Sciatic nerve (tissue), 2 donors: ENCODE measurements around the gene API5. TPM values are rescaled to one million over a fixed set of nuclear protein-coding genes. Genes with fewer than 3 reads are reported as not detected.

Experiments
- ATAC-seq: fragments of 200-7000 bp; cut with Tn5 transposase; one replicate; pipeline ENCODE4 v1.9.1; 2020; ENCODE audit warnings: mild to moderate bottlenecking, moderate library complexity
- DNase-seq: peaks from one replicate; pipeline ENCODE4 v3.0.0-alpha.2; 2020; ENCODE audit warnings: low spot score
- intact Hi-C: fragments of 100-400 bp; cut with DNase I; formaldehyde crosslinking; loops from one replicate; pipeline ENCODE4 v1.14.2; 2022
- total RNA-seq: library from RNA; stranded (reverse); fragmentation: NEBNext Ultra II Directional; extraction: Animal tissue kit (Norgen Biotek cat#: 25700); gene quantifications from one replicate; pipeline ENCODE4 v1.2.1, GENCODE V29; 2021
- donor health status: DM: no; HTN: no; CAD: no.
- donor health status: DM: no; HTN: no; CAD: no.

Gene API5
- total RNA-seq, 1 donor from 2014 or later: 80.1 TPM

GRCh38 chr11:43358279-43358800 is 46.5 kb downstream of the API5 start:
- intact Hi-C loops: no loop called here
- peak; percentile 49 for ATAC-seq
- DNase-seq: no peak

DNA sequence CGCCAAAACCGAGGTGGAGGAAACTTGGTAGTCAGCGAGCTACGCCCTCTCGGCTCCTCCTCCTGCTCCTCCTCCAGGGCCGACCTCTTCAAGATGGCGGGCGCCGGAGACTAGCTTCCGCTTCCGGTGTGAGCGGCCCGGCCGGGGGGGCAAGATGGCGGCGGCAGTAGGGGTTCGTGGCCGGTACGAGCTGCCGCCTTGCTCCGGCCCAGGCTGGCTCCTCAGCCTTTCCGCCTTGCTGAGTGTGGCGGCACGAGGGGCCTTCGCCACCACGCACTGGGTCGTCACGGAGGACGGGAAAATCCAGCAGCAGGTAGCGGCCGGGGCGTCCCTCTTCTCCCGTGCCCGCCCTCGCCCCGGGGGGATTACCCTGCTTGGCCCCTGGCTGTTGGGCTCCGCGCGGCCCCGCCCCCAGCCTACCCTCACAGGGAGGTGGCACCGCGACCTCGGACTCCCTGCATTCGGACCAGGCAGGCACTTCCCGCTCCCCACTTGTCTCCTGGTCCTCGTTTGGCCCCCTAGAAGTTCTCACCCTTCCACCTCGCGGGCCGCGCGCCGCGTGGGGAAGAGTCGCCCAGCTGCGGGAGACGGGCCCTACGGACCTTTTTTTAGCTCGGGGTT is 47.1 kb downstream of the API5 start, which contains the start of gene TTC17:
TTC17 (plus strand) TSS at position 120 of the 621 bp plus-strand sequence; CDS start at position 155, 35 bp downstream.
- intact Hi-C loops: no loop called here

DNA sequence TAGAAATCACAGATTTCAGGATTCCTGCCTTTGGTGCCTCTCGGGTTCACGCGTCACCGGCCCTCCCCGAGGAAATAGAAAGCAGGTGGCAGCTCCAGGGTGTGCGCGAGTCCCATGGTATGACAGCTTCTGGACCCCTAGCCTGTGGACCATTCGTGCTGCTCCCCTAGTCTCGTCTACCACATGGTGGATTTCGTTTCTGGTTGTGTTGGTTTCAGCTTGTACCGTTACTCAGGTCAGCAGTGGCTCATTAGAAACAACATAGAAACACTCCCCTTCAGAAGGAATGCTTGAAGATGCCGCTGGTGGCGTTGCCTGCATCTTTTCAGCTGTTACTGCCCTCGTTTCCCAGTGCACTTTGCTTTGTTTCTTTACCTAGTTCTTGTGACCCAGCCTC is 47.6 kb downstream of the API5 start:
- intact Hi-C loops: no loop called here
- ATAC-seq: peak; percentile 31

More for the DNA sequence above, 47.1 kb downstream of the API5 start, which contains the start of gene TTC17:
- DNase-seq (peak; percentile 96), ATAC-seq (peak; percentile 100)

GRCh38 chr11:43360361-43361032 is 48.7 kb downstream of the API5 start:
- DNase-seq (no peak), ATAC-seq (no peak)
- intact Hi-C loops: no loop called here

More for the DNA sequence above, 47.6 kb downstream of the API5 start:
- no peak for DNase-seq

DNA sequence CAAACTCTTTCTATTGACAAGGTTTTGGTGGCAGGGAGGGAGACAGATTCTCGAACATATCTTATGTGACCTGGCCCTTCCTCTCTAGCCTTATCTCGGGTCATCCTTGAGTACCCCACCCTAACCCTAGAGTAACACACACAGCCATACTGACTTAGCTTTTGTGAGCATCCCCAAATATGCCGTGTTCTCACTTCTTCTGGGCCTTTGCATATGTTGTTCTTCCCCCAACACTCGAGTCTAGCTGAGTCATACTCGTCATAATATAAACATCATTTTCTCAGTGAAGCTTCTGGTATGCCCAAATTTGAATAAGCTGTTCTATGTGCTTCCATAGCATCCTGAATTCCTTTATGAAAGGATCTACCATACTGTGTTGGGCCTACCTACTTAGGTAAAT is 54.9 kb downstream of the API5 start:
- DNase-seq (no peak), ATAC-seq (no peak)
- intact Hi-C loops: no loop called here

- intact Hi-C loops: no loop called here
- ATAC-seq (no peak), DNase-seq (no peak)
Measured at GRCh38 chr11:43367382-43368178, 55.8 kb downstream of the API5 start.

DNA sequence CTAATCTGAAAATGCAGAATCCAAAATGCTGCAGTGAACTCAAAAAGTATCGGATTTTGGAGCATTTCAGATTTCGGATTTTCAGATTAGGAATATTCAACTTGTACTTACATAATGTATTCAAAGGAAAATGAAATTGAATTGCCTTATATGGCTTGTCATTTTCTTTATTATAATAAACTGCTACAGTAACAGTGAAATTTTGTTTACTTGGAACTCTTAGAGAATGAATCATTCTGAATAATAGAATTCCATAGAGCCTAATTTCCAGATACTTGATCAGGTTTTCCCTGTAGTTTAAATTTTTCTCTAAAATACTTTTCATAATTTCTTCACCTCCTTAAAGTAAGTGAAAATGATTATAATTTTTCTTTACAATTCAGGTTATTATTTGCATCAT is 64.3 kb downstream of the API5 start:
- no peak for DNase-seq
- no peak for ATAC-seq
- intact Hi-C loops: no loop called here

- no peak for ATAC-seq
- no peak for DNase-seq
- intact Hi-C loops: no loop called here
Measured at GRCh38 chr11:43376594-43376993, 64.8 kb downstream of the API5 start.

DNA sequence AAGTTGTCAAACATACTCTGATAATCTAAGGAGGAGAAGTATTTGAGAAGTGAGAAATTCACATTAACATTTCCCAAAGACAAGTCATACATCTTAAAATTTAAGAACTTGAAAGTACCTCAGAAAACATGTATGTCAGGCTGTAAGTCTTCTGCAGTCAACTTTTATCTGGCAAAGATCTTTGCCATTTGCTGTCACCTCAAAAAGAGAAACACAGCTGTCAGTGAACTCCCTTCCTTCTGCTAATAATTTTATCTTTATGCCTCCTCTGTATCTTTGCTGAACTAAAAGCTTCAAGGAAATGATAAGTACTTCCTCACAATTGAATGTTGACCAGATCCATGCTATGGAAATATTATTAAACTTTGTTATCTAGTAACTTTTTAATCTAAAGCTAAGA is 65.6 kb downstream of the API5 start:
- intact Hi-C loops: no loop called here
- DNase-seq: no peak
- ATAC-seq: no peak

- DNase-seq: no peak
- ATAC-seq: no peak
- intact Hi-C loops: no loop called here
Measured at GRCh38 chr11:43378897-43379296, 67.1 kb downstream of the API5 start.

DNA sequence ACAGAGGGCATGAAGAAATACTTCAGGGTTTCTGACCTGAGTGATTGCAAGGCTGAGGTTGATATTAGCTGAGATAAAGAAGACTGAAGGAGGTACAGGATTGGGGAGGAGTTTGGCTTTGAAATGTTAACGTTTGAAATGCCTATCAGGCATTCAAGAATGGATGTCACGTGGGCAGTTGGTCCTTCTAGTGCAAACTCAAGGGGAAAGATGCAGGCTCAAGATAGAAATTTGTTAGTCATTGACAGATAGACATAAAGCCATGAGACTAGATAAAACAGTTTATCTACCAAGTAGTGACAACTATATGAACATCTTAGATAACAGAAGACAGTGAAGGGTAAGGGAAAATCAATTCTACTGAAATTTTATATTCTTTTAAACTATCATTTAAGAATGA is 70.0 kb downstream of the API5 start:
- ATAC-seq (no peak), DNase-seq (no peak)
- intact Hi-C loops: no loop called here

GRCh38 chr11:43382614-43383013 is 70.8 kb downstream of the API5 start:
- DNase-seq (no peak), ATAC-seq (no peak)
- intact Hi-C loops: no loop called here

DNA sequence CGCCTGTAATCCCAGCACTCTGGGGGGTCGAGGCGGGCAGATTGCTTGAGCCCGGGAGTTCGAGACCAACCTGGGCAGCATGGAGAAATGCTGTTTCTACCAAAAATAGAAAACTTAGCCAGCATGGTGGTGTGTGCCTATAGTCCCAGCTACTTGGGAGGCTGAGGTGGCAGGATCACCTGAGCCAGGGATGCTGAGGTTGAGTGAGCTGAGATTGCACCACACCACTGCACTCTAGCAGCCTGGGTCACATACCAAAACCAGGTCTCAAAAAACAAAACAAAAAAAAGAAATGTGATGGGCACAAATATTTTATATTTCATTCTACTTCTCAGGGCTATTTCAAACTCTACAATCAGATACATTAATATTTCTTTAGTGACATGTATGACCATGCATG is 72.6 kb downstream of the API5 start:
- ATAC-seq: no peak
- intact Hi-C loops: no loop called here
- DNase-seq: no peak

DNA sequence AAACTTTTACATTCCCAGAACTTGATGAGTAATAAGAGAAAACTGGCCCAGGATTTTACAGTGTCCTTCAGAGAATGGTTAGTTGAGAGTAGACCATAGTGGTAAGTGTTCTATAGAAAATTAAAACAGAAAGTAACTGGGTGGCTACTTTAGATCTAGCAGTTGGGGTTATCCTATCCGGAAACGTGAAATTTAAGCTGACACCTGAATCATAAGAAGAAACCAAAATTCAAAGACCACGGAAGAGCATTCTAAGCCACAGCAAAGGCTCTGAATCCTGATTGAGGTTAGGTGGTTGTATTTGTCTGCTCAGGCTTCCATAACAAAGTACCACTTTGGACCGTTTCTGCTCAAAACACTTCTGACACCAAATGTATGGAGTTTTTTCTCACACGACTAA is 80.9 kb downstream of the API5 start:
- intact Hi-C loops: no loop called here
- DNase-seq: no peak
- ATAC-seq: no peak

GRCh38 chr11:43393765-43394355 is 82.1 kb downstream of the API5 start:
- intact Hi-C loops: no loop called here
- ATAC-seq: no peak
- peak; percentile 62 for DNase-seq

Other genes with a start within 250 kb of the API5 start
- gene TTC17, start 46.9 kb downstream of the API5 start, total RNA-seq: 115 TPM